Measurements from ENCODE around the gene ROBO3. TPM values are rescaled to one million over a fixed set of nuclear protein-coding genes. Genes with fewer than 3 reads are reported as not detected.

Gene ROBO3
- total RNA-seq, 4 donors from 2014 or later: 10.7 to 19.7 (median 16.7) TPM

DNA sequence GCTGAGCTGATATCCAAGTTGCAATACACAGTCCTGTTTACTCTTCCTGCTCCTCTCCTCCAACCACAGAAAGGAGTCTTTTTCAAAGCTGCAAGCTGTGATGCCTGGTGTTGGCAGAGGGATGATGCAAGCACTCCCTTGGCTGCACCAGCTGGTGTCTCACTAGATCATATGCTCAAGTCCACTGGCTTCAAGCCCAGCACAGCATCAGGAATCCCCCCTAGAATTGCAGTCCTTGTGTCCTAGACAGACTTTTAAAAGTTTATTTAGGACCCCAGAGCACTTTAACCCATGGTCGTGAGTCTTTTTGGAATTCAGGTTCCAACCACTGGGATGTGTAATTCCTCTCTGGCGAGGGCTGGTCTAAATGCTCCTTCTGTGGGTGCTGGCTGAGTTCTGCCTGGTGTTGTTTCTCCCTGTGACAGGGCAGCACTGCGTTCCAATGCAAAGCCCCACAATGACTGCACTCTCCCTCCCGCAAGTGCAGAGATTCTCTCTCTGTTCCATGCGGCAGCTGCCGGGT is 51.9 kb downstream of the ROBO3 start:
- TF ChIP-seq, protein P1, sequence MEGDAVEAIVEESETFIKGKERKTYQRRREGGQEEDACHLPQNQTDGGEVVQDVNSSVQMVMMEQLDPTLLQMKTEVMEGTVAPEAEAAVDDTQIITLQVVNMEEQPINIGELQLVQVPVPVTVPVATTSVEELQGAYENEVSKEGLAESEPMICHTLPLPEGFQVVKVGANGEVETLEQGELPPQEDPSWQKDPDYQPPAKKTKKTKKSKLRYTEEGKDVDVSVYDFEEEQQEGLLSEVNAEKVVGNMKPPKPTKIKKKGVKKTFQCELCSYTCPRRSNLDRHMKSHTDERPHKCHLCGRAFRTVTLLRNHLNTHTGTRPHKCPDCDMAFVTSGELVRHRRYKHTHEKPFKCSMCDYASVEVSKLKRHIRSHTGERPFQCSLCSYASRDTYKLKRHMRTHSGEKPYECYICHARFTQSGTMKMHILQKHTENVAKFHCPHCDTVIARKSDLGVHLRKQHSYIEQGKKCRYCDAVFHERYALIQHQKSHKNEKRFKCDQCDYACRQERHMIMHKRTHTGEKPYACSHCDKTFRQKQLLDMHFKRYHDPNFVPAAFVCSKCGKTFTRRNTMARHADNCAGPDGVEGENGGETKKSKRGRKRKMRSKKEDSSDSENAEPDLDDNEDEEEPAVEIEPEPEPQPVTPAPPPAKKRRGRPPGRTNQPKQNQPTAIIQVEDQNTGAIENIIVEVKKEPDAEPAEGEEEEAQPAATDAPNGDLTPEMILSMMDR (IDR thresholded peaks at IDR 0.05; ENCODE audit: low read depth): no peak

DNA sequence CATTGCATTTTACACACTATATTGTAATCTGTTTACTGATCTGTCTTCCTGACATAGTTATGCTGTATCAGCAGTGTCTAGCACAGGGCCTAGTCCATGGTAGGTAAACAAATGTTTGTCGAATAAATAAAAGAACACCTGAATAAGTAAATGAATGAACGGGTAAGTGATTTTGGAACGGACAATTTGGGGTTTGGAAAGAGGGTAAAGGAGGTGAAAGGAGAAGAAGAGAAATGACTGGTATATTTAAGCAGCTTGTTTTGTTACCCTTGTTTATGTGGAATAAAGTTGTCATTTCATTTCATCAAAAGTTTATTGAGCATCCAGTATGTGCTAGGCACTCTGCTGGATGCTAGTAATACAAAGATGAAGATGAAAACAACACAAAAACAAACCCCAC is 53.7 kb downstream of the ROBO3 start, which contains the start of gene HEPN1:
Gene HEPN1, plus strand, starts transcription at position 301 of the 400 bp plus-strand sequence.
- TF ChIP-seq, protein P1 (IDR thresholded peaks at IDR 0.05; ENCODE audit: low read depth): no peak

DNA sequence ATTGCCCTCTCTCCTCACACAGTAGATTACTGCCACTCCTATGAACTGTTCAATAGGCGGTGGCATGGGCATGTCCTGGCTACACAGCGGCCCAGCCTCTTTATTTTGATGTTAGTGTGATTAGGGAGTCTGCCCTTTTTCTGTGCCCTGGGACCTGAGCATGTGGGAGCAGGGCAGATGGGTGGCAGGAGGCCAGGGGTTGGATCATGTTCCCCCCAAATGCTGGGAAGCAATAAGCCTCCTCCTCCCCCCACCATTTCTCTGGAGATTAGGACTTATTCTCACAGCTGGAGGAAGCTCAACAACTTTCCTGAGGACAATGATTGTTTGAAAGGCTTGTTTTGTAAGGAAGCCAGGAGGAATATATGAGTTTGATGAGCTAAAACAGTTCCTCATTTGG is 54.7 kb downstream of the ROBO3 start:
- TF ChIP-seq, protein P1 (IDR thresholded peaks at IDR 0.05; ENCODE audit: low read depth): no peak

DNA sequence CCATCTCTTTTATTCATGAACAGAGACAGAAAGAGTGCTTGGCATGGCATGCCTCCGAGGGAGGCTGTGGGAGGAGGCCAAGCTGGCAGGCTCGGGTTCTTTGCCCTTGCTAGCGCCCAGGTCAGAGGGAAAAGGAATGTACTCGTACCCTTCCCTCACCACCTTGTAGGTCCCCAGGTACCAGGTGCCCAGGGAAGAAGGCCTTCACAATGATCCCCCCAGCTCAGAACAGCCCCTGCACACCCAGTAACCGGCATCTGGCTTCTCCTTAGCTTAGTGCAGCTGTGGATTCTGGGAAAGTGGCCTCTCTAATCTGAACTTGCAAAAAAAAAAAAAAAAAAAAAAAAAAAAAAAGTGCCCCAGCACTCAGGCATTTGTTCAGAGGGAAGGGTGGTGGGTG is 55.1 kb downstream of the ROBO3 start:
- TF ChIP-seq, protein P1 (IDR thresholded peaks at IDR 0.05; ENCODE audit: low read depth): no peak

DNA sequence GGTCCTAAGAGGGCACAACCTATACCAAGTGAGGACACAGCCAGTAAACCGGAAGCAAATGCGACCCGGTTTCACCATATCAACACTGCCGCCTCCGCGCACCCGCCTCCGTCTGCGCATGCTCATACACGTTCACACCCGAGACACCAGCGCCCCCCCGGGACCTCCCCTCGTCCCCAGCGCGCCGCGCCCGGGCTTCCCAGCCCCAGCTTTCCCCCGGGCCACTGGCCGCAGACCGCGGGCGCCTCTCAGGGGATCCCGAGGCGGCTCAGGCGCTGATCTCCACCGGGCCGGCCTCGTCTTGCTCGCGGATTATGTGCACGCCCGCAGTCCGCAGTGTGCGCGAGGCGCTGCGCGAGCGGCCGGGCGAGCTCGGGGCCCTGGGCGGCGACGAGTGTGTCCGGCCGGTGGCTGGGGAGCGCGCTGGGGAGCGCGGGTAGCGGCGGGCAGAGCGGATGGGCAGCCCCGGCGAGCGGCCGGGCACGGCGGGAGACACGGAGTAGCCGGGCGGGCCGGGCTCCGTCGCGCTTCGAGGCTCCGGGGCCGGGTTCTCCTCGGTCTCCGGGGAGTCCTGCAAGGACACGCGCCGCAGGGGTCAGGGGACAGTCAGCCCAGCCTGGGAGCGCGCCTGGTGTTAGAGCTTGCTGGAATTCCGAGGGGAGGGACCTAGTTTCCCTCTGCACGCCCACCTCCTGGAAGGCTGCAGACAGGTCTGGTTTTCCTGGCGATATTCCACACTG is 55.8 kb downstream of the ROBO3 start:
- TF ChIP-seq, protein P1 (IDR thresholded peaks at IDR 0.05; ENCODE audit: low read depth): no peak

DNA sequence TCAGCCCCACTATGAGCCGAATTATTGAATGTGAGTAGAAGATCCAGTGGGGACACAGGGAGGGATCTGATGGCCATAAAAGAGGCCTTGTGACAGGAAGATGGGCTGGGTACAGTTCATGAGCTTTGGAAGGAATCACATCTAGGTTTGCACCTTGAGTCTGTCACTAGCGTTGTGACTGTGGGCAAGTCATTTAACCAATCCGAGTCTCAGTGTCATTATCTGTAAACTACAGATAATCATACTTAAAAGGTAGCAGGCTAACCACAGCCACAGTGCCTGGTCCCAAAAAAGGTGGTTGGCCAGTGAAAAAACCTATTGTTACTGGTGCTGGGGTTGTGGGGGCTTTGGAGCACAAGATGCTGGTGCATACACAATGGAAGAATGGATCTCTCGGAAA is 57.6 kb downstream of the ROBO3 start:
- TF ChIP-seq, protein P1 (IDR thresholded peaks at IDR 0.05; ENCODE audit: low read depth): no peak

DNA sequence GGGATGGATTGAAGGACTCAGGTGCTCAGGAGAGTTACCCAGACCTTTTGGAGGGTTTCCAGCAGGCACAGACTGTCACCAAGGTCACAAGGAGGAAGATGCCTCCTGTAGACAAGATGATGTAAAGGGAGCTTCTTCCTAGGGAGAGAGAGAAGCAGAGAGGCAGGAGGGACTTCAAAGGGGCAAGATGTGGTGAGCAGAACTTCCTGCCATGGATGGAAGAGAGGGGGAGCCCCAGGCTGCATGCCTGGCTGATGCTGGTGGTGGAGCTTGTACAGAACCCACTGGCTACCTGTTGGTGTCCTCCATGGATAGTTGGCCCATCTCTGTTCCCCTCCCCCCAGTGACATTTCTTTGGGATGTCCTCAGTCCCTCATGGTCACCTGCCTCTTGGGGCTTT is 58.1 kb downstream of the ROBO3 start:
- TF ChIP-seq, protein P1 (IDR thresholded peaks at IDR 0.05; ENCODE audit: low read depth): no peak

All from subcutaneous adipose tissue (tissue), 4 donors.